ENCODE data around the gene LYST.

The LYST gene

GRCh38 chr1:235702412-235702811 lies 164.3 kb downstream of the LYST start:
- TF ChIP-seq, protein P1, sequence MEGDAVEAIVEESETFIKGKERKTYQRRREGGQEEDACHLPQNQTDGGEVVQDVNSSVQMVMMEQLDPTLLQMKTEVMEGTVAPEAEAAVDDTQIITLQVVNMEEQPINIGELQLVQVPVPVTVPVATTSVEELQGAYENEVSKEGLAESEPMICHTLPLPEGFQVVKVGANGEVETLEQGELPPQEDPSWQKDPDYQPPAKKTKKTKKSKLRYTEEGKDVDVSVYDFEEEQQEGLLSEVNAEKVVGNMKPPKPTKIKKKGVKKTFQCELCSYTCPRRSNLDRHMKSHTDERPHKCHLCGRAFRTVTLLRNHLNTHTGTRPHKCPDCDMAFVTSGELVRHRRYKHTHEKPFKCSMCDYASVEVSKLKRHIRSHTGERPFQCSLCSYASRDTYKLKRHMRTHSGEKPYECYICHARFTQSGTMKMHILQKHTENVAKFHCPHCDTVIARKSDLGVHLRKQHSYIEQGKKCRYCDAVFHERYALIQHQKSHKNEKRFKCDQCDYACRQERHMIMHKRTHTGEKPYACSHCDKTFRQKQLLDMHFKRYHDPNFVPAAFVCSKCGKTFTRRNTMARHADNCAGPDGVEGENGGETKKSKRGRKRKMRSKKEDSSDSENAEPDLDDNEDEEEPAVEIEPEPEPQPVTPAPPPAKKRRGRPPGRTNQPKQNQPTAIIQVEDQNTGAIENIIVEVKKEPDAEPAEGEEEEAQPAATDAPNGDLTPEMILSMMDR (IDR thresholded peaks at IDR 0.05; ENCODE audit: extremely low read depth, missing control alignments): no peak
- DNase-seq (ENCODE audit: low spot score): no peak

DNA sequence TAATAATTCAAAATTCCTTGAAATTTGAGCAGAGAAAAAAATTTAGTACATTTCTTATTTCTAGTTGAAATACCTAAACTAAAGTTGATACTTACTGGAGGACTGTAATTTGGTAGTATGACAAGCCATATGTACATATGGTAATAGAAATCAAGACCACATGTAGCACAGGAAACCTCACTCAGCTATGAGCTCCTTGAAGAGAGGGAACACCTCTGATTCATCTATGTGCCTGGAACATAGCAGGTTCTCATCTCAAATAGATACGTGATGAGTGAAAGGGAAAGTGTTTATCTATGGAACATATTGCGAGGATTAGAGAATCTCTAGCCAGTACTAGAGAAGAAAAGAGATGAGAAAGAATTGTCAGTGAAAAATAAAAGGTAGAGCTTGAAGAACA lies 169.2 kb downstream of the LYST start:
- DNase-seq (ENCODE audit: low spot score): peak; percentile 7
- TF ChIP-seq, protein P1 (IDR thresholded peaks at IDR 0.05; ENCODE audit: extremely low read depth, missing control alignments): no peak

- TF ChIP-seq, protein P1 (IDR thresholded peaks at IDR 0.05; ENCODE audit: extremely low read depth, missing control alignments): no peak
- DNase-seq (ENCODE audit: low spot score): no peak
Observed at GRCh38 chr1:235689356-235689755, 177.3 kb downstream of the LYST start.

DNA sequence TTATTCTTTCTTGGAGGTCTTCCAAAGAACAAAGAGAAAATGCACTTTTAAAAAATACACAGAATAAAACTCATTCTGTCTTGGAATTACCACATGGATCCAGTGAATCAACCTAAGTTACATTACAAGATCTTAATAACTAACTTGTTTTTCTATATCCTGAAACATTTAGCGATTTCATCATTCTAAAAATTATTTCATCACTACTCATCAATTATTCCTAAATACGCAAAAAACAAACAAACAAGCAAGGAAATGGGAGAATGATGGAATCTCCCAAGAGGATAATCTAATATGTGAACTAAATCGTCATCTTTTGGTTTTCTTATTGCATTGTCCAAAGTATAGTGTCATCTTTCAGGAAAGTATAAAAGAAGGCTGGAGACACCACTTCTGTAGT lies 178.6 kb downstream of the LYST start:
- no peak for DNase-seq (ENCODE audit: low spot score)
- TF ChIP-seq, protein P1 (IDR thresholded peaks at IDR 0.05; ENCODE audit: extremely low read depth, missing control alignments): no peak

GRCh38 chr1:235683653-235684052 lies 183.1 kb downstream of the LYST start:
- no peak for DNase-seq (ENCODE audit: low spot score)
- TF ChIP-seq, protein P1 (IDR thresholded peaks at IDR 0.05; ENCODE audit: extremely low read depth, missing control alignments): no peak

DNA sequence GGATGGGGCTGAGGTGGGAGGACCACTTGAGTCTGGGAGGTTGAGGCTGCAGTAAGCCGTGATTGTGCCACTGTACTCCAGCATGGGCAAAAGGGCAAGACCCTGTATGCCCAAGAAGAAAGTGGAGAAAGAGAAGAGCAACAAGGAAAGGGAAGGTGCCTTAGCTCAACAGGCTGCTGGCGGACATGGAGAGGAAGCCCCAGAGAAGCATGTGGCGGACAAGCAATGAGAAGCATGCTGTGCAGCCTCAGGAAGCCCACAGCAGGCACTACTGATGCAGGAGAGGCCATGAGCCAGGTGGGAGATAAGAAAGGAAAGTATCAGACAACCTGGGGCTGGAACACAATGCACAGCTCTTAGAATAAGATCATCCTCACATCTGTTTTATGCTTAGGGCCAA lies 184.5 kb downstream of the LYST start:
- DNase-seq (ENCODE audit: low spot score): no peak
- TF ChIP-seq, protein P1 (IDR thresholded peaks at IDR 0.05; ENCODE audit: extremely low read depth, missing control alignments): no peak

DNA sequence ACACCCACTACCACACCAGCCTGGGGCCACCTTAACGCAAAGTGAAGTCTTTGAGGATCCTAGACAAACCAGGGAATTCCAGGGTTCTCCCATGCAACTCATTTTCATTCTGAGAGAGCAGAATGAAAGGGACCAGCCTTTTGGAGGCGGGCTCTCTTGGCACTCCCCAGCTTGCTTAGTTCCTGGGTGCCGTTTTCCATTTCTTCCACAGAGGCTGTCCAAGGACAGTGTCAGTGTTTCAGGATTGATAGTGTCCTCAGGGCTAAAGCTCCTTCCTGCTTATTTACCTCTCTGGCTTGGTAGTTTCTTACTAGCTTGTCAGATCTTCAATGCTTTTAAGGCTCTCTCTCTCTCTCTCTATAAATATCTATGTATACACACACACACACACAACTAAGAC lies 187.1 kb downstream of the LYST start:
- TF ChIP-seq, protein P1 (IDR thresholded peaks at IDR 0.05; ENCODE audit: extremely low read depth, missing control alignments): no peak
- no peak for DNase-seq (ENCODE audit: low spot score)

All from GM20000 (cell line).